Retina (tissue), 1 donor: ENCODE results near the gene GINS3.

Source experiments
- DNase-seq: peaks from one replicate; pipeline ENCODE4 v3.0.0-alpha.2; 2016

GINS3 gene

DNA sequence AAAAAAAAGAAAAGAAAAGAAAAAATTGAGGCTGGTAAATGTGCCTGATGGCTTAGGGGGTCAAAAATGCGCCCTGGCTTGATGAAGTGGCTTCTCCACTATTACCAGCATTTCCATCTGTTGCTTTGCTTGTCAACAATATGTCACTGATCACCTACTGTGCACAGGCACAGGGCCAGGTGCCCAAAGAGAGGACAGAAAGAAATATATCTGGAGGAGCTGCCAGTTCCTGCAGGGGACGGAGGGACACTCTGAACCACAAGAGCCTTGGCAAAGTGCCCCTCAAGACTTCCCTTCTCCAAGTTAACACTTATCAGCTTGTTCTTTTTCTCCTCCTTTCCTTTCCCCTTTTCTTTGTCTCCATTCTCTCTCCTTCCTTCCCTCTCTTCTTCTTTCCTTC, 34.7 kb downstream of the GINS3 start:
- DNase-seq: no peak

DNA sequence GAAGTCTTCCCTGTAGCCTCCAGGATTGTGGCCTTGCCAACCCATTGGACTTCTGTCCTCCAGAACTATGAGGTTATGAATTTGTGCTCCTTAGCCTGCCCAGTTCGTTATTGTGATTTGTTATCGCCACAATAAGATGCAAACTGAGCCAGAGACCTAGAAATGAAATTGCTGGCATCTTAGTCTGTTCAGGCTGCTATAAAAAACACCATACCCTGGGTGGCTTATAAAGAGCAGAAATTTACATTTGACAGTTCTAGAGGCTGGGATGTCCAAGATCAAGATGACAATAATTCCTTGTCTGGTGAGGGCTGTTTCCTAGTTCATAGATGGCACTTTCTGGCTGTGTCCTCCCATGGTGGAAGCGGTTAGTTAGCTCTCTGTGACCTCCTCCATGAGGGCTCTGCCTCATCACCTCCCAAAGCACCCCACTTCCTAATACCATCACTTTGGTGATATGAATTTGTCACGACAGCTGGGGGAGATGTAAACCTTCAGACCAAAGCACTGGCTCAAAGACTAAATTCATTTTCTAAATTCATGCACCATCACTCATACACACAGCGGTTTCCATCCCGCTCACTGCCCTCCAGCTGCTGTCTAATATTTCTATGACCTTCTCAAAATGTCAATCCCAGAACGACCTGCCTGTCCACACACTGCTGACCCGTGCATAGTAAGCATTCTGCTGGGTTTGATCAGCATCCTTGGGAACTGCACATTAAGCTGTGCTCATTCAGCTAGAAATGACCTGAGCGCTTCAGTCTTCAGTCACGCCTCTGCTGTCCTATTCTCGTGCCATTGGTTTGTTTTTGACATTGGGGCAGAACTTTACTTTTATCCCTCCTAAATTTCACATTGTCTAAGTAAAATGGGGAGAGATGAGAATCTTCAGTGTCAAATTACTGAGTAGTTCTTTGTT, 36.6 kb downstream of the GINS3 start:
- peak; percentile 51 for DNase-seq

GRCh38 chr16:58430718-58431117, 38.4 kb downstream of the GINS3 start:
- DNase-seq: no peak

GRCh38 chr16:58433569-58433951, 41.3 kb downstream of the GINS3 start:
- no peak for DNase-seq

DNA sequence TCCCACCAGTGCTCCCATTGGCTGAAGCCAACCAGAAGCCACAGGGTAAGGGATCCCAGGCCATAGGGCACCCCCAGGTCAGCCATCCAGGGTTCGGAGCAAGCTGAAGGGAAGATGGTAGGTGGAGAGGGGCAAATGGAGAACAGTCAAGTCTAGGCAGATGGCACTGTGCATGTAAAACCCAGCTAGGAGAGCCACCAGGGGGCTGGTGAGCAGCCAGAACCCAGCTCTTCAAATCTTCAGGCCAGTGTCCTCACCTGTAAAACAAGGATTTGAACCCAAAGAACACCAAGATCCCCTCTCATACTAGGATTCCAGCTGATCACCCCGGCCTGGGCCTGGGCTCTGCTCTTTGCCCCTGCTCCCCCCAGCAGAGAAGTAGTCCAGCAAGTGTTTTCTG, 43.5 kb downstream of the GINS3 start:
- DNase-seq: no peak

- no peak for DNase-seq
Measured at GRCh38 chr16:58440131-58440530, 47.9 kb downstream of the GINS3 start.

GRCh38 chr16:58442547-58442946, 50.3 kb downstream of the GINS3 start:
- DNase-seq: no peak

- no peak for DNase-seq
Measured at GRCh38 chr16:58443783-58444182, 51.5 kb downstream of the GINS3 start.

DNA sequence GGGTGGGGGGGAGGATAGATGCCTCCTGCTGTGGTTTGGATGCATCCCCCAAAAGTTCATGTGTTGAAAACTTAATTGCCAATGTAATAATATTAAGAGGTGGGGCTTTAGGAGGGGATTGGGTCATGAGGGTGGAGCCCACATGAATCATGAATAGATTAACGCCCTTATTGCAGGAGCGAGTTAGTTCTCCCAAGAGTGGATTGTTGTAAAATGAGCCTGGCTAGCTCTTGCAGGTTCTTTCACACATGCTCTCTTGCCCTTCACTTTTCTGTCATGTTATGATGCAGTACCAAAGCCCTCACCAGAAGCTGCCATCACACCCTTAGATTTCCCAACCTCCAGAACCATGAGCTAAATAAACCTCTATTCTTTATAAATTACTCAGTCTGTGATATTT, 52.0 kb downstream of the GINS3 start:
- no peak for DNase-seq

- DNase-seq: no peak
Measured at GRCh38 chr16:58448890-58449289, 56.6 kb downstream of the GINS3 start.

- no peak for DNase-seq
Measured at GRCh38 chr16:58449306-58449705, 57.0 kb downstream of the GINS3 start.

GRCh38 chr16:58449768-58450167, 57.5 kb downstream of the GINS3 start:
- no peak for DNase-seq

DNA sequence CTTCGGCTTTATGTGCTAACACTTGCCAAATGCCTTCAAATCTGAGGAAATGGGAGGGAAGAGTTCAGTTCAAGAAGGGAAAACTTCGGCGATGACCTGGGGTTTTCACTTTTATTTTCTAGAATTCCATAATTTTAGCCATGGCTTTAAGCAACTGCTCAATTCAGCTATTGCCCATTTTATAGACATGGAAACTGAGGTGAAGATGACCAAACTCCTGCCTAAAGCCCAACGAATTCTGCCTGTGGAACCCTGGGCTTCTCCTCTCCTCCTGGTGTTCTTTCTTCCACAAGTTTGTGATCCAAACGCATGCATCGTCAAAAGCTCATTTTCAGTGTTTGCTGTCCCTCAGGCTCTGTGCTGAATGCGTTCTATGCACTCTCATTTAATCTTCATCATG, 58.3 kb downstream of the GINS3 start:
- DNase-seq: no peak

DNA sequence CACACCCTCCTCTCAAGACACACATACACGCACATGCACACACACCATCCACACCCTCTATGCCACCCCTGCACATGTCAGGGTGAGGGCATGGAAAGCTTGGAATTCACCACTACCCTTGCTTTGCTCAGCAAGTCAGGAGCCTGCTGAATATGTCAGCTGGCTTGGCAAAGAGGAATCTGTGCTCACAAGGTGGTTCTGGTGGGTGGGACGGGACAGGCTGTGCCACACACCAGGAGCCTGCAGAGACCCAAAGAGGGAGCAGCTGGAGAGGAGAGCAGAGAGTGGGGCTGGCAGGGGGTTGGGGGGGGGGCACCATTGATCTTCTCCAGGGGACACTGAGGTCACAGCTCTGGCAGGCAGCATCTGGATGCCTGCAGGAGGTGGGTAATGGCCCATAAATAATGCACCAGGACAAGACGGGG, 59.0 kb downstream of the GINS3 start:
- peak; percentile 73 for DNase-seq

- DNase-seq: no peak
Measured at GRCh38 chr16:58451945-58452401, 59.7 kb downstream of the GINS3 start.

DNA sequence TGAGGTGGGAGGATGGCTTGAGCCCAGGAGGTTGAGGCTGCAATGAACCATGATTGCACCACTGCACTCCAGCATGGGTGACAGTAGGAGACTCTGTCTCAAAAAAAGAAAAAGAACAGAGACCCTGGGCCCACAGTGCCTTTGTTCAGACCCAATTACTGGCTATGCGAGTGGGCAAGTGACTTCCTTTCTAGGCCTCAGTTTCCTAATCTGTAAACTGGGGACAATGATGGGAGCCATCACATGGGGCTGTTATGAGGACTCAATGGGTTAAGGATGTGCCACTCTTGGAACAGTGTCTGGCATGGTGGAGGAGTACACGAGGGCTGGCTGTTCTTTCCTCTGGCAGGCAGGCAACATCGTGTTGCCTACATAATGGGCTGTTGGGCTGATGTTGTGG, 60.4 kb downstream of the GINS3 start:
- no peak for DNase-seq

DNA sequence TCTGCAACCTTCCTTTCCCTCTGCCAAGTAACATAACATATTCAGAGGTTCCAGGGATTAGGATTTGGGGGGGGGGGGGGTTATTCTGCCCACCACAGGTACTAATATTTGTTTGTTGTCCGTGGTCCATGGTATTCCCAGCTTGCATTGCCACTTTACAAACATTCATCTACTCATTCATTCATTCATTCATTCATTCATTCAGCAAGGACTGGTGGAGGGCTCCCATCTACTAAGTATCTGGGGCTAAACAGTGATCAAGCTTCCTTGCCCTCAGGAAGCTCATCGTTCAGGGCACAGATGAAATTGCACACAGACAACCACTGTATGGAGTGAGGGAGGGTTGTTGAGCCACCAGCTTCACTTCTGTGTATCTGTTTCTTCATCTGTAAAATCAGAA, 61.9 kb downstream of the GINS3 start:
- no peak for DNase-seq

DNA sequence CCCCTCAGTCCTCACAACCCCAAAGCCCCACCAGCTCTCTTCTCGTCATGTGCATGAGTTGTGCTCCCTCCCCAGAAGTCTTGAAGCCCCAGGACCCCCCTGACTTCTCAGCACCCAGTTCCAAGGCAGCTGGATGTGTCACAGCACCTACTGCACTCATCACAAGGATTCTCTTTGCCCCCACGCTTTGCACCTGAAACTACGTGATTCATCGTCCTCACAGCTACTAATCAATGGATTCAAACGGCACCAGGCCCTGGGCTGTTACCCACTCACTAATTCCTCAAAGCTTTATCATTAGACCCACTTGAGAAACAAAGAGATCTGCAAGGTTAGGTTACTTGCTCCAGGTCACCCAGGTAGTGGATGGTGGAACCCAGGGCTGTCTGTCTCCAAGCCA, 62.6 kb downstream of the GINS3 start:
- DNase-seq: no peak
